ENCODE results near the gene GPR27.
A peak's percentile ranks its signal among the peaks of the same experiment; 100 is the strongest.

Gene GPR27

DNA sequence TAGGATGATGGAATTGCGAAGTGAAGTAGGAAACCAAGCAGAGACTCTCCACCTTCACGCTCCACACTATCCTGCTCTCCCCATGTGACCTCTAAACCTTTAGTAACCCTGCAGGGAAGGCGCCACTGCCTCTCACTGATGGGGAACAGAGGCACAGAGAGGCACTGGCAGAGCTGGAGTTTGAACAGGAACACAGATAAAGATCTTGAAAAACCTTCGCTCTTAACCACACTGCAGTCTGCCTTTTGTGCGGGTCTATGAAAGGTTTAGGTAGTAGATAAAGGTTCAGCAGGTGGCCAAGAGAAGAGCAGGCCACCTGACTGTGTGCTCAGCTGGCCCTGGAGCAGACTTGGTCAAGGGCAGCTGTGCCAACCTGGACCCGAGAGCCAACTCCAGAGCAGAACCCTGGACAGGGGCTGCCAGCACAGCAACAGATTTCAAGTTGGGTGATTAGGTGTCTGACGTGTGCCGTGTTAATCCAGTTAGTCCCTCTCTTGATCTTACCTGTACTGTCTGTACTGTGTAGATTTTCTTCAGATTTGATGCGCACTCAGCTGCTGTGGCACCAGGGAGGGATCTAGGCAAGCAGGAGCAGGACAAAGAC lies 43.6 kb upstream of the GPR27 start:
- no peak overlapping the region for H3K4me3 ChIP-seq (ENCODE audit: low read depth in 1 of 2, low read length in 1 of 2)
- H3K4me1 ChIP-seq (ENCODE audit: control insufficient read depth in 1 of 2, insufficient read depth in 1 of 2, low read depth in 1 of 2, low read length in 1 of 2), result peaks cover 68 to 69% of the 10 kb centered on the region in 2 experiments
- peak overlapping the region; percentile 8 for H3K27ac ChIP-seq
- H3K36me3 ChIP-seq, result peaks cover 58% of the 10 kb centered on the region
- TF ChIP-seq, protein P1, sequence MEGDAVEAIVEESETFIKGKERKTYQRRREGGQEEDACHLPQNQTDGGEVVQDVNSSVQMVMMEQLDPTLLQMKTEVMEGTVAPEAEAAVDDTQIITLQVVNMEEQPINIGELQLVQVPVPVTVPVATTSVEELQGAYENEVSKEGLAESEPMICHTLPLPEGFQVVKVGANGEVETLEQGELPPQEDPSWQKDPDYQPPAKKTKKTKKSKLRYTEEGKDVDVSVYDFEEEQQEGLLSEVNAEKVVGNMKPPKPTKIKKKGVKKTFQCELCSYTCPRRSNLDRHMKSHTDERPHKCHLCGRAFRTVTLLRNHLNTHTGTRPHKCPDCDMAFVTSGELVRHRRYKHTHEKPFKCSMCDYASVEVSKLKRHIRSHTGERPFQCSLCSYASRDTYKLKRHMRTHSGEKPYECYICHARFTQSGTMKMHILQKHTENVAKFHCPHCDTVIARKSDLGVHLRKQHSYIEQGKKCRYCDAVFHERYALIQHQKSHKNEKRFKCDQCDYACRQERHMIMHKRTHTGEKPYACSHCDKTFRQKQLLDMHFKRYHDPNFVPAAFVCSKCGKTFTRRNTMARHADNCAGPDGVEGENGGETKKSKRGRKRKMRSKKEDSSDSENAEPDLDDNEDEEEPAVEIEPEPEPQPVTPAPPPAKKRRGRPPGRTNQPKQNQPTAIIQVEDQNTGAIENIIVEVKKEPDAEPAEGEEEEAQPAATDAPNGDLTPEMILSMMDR (IDR thresholded peaks at IDR 0.05), result no peak
- H3K27me3 ChIP-seq, result no peaks in the 10 kb centered on the region
- H3K9me3 ChIP-seq, result no peaks in the 10 kb centered on the region

DNA sequence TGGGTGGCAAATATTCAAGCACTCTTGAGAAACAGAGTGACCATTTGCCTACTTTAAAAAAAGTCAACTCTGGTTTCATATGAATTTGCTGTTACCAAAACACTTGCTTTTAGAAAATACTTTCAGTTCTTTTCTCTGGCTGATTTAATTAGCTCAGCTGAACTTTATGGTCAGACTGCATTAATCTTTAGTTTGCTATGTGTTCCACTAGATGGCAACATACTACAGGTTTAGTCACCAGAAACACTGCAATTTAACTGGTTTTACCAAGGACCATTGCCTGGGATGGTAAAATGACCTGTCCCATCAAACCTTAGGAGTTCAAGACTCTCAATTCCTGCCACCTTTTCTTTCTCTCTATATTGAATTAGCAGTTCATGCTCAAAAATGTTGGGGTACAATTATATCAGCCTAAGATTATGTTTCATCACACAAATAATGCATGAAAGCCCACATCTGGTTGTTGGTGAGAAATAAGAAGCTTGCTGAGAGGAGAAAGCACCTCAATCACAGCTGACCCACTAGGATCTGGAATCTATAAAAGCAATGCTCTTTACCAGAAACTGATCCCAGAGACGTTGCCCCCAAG lies 42.7 kb upstream of the GPR27 start:
- H3K4me1 ChIP-seq (ENCODE audit: control insufficient read depth in 1 of 2, insufficient read depth in 1 of 2, low read depth in 1 of 2, low read length in 1 of 2), result peaks cover 64% of the 10 kb centered on the region in 2 experiments
- TF ChIP-seq, protein P1 (IDR thresholded peaks at IDR 0.05), result peak; percentile 63
- peak overlapping the region; percentile 43 for H3K27ac ChIP-seq
- peaks cover 50% of the 10 kb centered on the region for H3K36me3 ChIP-seq
- no peaks in the 10 kb centered on the region for H3K9me3 ChIP-seq
- no peaks in the 10 kb centered on the region for H3K27me3 ChIP-seq
- no peak overlapping the region for H3K4me3 ChIP-seq (ENCODE audit: low read depth in 1 of 2, low read length in 1 of 2)

DNA sequence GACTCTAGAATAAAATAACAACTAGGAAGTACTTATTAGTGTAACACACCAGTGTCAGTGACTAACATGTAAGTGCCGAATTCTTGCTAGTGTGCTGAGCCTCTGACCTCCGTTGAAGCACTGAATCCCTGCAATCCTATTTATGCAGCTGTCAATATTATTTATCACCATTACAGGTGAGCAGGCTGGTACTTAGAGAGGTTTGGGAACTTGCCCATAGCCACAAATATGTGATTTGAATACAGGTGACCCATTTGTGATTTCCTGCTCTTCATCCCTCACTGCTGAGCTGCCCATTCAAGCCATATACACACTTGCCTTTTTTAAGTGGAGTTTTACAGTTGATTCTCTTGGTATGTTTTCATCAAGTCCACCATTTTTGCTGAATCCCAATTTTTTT lies 40.6 kb upstream of the GPR27 start:
- Histone ChIP-seq H3K36me3 (peaks cover 37% of the 10 kb centered on the region), H3K4me1 (ENCODE audit: control insufficient read depth in 1 of 2, insufficient read depth in 1 of 2, low read depth in 1 of 2, low read length in 1 of 2) (peaks cover 61 to 67% of the 10 kb centered on the region in 2 experiments)
- TF ChIP-seq, protein P1 (IDR thresholded peaks at IDR 0.05), result no peak

DNA sequence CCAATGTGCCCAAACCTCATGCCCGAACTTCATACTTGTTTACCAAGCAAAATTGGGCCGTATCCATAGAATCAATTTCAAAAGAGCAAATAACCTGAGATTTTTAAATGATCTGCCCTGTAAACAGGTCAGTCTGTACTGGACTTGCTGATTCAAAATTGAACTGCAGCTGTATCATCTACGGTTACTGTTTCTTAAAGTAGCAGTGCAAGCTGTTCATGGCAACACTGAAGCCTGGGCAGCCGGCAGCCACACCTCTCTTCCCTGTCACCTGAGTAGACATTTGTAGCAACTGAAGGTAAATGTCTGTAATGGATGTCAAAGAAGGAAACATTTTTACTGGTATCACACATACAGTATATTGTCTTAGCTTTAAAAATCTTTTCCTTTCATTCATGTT lies 39.1 kb upstream of the GPR27 start:
- Histone ChIP-seq H3K4me1 (ENCODE audit: control insufficient read depth in 1 of 2, insufficient read depth in 1 of 2, low read depth in 1 of 2, low read length in 1 of 2) (peaks cover 61 to 67% of the 10 kb centered on the region in 2 experiments), H3K27me3 (no peaks in the 10 kb centered on the region), H3K36me3 (peaks cover 36% of the 10 kb centered on the region), H3K9me3 (no peaks in the 10 kb centered on the region), H3K27ac (peak overlapping the region; percentile 30), H3K4me3 (ENCODE audit: low read depth in 1 of 2, low read length in 1 of 2) (no peak overlapping the region)
- TF ChIP-seq, protein P1 (IDR thresholded peaks at IDR 0.05), result no peak

More for the DNA sequence above, 40.6 kb upstream of the GPR27 start:
- Histone ChIP-seq H3K27me3 (no peaks in the 10 kb centered on the region), H3K4me3 (ENCODE audit: low read depth in 1 of 2, low read length in 1 of 2) (no peak overlapping the region), H3K9me3 (no peaks in the 10 kb centered on the region), H3K27ac (no peak overlapping the region)

DNA sequence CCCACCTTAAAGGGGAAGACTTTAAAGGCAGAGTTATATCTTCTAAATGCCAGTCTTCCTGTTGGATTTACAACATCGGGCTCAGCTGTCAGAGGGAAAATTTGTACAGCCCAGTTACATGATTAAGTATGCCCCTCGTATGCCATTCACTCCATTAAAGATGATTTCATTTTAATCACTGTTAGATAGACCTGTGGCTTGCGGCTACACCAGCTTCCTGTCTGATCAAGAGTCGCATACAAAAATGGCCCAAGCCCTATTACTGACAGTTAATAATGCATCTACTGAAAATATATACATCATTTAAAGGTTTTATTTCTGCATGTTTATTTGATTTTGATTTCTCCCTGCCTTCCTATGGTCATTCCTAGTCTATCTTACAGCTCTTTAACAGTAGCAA lies 35.6 kb upstream of the GPR27 start:
- no peaks in the 10 kb centered on the region for H3K27me3 ChIP-seq
- H3K9me3 ChIP-seq, result no peaks in the 10 kb centered on the region
- H3K4me3 ChIP-seq (ENCODE audit: low read depth in 1 of 2, low read length in 1 of 2), result no peak overlapping the region
- H3K4me1 ChIP-seq (ENCODE audit: control insufficient read depth in 1 of 2, insufficient read depth in 1 of 2, low read depth in 1 of 2, low read length in 1 of 2), result peaks cover 68 to 80% of the 10 kb centered on the region in 2 experiments
- peaks cover 37% of the 10 kb centered on the region for H3K36me3 ChIP-seq
- peak overlapping the region; percentile 52 for H3K27ac ChIP-seq
- TF ChIP-seq, protein P1 (IDR thresholded peaks at IDR 0.05), result no peak

Data from neutrophil (primary cell).